HG03135 (cell line): Measurements from ENCODE around the gene HIPK1.
"Not testable (repeated sequence)": the region's sequence is repeated elsewhere in the genome, so short reads cannot be mapped to it uniquely, and the experiment has no call there.

ENCODE experiments used
- ATAC-seq: cut with Tn5 transposase; IDR thresholded peaks from one replicate; pipeline ENCODE4 v1.9.1; 2021; ENCODE audit warnings: mild to moderate bottlenecking, moderate library complexity; ENCODE audit not compliant: unreplicated experiment

Gene HIPK1

DNA sequence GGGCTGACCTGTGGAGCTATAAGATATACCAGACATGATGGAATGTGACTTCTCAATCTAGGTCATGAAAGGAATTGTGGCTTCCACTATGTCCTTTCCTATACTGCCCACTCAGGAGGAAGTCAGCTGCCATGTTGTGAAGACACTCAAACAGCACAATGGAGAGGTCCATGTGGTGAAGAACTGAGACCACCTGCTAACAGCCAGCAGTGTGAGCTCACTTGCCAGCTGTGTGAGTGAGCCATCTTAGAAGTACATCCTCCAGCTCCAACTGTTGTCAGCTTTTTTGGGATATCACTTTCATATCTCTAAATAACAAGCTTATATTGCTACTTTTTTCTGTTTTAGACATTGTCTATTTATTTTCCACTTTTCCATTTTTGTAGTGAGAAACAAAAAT, 79.9 kb downstream of the HIPK1 start:
- ATAC-seq, result no peak

DNA sequence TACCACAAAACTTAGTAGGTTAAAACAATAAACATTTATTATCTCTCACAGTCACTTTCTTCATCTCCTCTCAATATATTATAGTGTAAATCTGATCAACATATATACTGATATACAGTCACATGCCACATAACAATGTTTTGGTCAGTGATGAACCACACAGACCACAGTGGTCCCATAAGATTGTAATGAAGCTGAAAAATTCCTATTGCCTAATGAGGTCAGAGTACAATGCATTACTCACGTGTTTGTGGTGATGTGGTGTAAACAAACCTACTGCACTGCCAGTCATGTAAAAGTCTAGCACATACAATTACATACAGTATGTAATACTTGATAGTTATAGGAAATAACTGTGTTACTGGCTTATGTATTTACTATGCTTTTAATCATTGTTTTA, 80.3 kb downstream of the HIPK1 start:
- no peak for ATAC-seq

DNA sequence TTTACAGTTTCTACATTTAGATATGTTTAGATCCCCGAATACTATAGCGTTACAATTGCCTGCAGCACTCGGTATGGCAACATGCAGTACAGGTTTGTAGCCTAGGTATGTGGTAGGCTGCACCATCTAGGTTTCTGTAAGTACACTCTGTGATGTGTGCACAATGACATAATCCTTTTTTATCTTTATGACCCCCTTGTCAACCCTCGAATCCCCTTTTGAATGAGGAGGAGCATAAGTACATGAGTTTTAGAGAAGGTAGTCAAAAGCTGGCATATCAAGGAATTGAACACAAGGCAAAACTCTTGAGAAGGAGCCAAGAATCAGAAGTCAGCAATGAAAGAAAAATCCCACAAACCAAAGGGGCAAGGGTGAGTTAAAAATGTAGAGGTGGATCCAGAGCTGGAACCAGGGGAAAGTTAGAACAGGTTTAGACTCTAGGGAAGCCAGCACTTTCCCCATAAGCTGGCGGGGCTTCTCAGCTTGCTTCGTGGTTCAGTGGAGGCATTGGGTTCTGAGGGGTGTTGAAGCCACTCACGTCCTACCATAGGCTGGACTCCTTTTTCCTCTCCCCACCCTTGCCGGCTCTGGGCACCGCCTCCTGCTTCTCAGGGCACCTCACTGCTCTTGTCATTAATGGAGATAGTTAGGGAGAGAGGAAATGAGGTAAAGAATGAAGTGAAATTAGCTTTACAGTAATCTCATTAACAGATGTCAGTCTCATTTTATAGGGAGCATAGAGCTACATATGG, 81.5 kb downstream of the HIPK1 start:
- ATAC-seq, result no peak

DNA sequence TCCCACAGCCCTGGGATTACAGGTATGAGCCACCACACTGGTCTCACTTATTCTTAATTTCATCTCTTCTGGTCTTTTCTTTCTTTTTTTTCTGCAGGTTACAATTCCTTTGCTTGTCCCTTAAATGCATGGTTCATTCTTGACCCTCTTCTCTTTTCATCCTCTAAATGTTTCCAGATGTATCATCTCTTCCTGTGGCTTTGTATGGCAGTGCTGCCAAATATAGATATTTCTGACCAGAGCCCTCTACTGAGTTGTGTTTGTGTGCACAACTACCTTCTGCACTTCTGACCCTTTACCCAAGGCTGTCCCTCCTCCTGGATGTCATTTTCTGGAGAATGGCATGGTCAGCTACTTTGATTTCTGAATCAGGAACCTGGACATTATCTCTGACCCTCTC, 82.7 kb downstream of the HIPK1 start:
- no peak for ATAC-seq

DNA sequence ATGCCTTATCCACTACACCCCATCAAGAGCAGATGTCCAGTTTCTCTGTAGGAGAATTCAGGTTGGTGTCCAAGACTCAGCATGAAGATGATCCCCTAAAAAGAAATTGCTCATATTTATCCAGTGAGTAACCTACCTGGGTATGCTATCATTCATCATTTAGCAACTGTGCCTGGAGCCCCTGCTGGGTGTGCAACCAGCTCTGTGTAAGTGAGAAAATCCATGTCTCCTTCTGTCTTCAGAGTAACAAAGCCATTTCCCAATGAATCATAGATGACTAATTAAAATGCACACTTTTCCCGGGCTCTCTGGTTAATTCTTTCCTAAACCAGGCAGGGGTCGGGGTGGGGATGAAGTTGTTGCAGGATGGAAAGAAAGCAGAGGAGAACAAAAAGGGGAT, 86.0 kb downstream of the HIPK1 start:
- no peak for ATAC-seq

DNA sequence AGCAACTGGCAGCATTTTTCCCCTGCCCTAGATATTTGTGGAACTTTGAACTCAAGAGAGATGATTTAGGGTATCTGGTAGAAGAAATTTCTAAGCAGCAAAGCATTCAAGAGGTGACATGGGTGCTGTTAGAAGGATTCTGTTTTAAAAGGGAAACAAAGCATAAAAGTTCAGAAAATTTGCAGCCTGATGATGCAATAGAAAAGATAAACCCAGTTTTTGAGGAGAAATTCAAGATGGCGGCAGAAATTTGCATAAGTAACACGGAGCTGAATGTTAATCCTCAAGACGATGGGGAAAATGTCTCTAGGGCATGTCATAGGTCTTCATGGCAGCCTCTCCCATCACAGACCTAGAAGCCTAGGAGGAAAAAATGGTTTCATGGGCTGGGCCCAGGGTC, 90.6 kb downstream of the HIPK1 start:
- ATAC-seq, result not testable (repeated sequence)

DNA sequence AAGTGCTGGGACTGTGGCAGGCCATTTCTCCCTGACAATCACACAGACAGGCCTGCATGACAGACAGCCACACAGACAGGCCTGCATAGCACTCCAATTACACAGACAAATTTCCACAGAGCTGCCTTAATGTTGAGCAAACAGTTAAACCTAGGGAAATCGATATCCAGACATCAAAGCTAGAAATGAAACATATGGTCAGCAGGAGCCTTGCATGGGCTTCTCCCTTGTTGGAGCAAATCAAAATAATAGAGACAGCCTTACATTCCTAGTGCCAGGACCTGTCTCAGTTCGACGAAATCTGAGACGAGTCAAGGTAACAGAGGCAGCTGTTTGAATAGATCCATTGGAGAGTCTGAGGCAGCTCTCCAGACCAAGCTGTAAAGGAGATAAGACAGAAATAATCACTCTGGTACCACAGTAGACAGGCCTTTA, 92.6 kb downstream of the HIPK1 start:
- no peak for ATAC-seq

DNA sequence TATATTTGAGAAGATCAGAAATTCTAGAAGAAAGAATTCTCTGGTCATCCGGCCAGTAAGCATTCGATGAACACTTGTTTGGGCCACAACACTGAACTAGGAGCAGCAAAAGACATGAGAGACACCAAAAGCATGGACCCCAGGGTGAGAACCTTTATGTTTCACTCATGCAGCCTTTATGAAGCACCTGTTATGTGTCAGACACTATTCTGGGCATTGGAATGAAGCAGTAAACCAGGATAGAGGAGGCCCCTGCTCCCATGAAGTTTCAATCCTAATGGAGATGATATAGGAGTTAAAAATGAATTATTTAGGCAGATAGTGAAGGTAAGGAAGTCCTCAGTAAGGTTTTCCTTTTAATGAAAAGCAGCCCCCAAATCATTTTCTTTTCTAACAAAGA, 93.8 kb downstream of the HIPK1 start:
- ATAC-seq, result no peak

DNA sequence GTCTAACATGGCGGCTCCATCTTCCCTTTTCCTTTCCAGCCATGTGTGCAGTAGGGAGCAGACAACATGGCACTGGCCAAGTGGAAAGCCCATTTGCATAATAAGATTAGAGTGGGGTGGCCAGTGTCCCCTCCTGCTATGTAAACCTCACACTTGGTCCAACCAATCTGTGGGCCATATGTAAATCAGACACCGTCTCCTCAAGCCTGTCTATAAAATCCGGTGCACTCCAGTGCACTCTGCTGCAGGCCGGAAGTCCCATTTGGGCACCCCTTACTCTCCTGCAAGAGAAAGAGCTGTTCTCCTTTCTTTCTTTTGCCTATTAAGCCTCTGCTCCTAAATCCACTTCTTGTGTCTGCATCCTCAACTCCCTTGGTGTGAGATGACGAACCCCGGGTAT, 94.3 kb downstream of the HIPK1 start:
- no peak for ATAC-seq

DNA sequence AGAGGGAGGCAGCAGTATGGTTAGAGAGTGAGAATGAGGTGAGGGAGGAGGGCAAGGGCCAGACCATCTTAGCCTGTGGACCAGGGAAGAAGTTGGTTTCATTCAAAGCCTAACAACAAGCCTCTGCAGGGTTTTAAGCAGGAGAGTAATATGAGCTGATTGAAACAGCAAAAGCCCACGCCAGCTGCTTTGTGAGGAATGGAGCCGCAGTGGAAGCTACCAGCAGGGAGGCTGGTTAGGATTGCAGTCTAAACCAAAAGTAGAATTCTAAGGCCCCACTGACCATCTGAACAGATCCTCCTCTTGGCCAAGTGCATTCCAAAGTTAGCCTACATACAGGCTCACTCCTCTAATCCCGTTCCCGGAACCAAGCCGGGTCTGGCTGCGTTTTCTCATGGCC, 94.9 kb downstream of the HIPK1 start:
- no peak for ATAC-seq

DNA sequence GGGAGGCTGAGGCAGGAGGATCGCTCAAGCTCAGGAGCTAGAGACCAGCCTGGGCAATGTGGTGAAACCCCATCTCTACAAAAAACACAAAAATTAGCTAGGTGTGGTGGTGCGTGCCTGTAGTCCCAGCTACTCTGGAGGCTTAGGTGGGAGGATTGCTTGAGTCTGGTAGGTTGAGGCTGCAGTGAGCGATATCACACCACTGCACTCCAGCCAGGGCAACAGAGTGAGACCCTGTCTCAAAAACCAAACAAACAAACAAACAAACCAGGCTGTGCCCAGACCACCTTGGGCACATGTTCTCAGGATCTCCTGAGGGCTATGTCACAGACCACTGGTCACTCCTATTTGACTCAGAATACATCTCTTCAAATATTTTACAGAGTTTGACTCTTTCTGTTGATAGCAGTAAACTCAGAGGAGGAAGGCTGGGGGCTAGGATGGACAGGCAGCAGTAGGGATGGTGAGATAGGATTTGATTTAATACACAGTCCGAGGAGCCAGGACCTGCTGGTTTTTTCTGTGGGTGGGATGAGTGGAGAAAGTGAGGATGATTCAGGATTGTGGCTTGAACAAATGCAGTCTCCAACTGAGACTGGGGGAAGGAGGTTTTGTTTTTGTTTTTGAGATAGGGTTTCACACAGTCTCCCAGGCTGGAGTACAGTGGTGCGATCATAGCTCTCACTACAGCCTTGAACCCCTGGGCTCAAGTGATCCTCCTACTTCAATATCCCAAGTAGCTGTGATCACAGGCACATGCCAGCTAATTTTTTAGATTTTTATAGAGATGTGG, 96.7 kb downstream of the HIPK1 start:
- ATAC-seq, result no peak

DNA sequence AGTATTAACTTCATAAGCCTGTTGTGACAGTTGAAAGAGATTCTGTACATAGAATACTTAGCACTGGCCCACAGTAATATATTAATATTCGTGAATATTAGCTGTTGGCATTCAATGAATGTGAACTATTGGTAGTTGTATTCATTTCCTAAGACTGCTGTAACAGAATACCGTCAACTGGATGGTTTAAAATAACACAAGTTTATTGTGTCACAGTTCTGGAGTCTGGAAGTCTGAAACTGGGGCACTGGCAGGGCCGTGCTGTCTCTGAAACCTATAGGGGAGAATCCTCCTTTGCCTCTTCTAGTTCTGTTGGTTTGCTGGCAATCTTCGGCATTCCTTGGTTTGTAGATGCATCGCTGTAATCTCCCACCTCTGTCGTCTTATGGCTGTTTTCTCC, 97.7 kb downstream of the HIPK1 start:
- ATAC-seq, result no peak
